Measurements from ENCODE around the gene BRD2.

Gene BRD2

GRCh38 chr6:32968093-32968866, at the start of gene BRD2:
Gene BRD2 (plus strand): TSS chr6:32968594. CDS start chr6:32972899, 4,305 bp downstream.
- in situ Hi-C loops (cut with MboI; ENCODE audit: low sequenced_read_pairs), result no loop called here
- Histone ChIP-seq H3K4me3 (peak within 1 kb of the TSS; percentile 89), H3K36me3 (replicated peaks) (peaks cover 28% of the 10 kb centered on the region), H3K9me3 (no peaks in the 10 kb centered on the region), H3K4me1 (peaks cover 13% of the 10 kb centered on the region), H3K27me3 (ENCODE audit: low read depth) (no peaks in the 10 kb centered on the region)
- peak; percentile 93 to 97 for DNase-seq (ENCODE audit: low spot score in 2 of 2)

DNA sequence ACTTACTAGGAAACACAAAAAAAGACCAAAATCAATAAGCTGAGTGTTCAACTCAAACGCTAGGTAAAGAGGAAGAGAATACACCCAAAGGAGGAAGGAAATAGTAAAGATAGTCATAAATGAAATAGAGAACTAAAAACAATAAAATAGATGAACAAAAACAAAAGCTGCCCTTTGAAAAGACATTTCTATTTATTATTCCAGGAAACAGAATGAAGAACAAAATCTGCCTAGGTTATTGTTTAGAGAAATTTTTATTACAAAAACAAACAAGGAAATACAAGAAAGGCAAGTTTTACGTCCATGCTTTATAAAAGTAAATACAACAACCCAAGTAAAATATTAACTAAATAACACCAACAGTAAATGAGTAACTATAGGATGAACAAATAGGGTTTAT, 47.7 kb upstream of the BRD2 start:
- Histone ChIP-seq H3K4me1 (no peaks in the 10 kb centered on the region), H3K4me3 (no peak overlapping the region), H3K36me3 (replicated peaks) (no peaks in the 10 kb centered on the region), H3K9me3 (no peaks in the 10 kb centered on the region), H3K27me3 (ENCODE audit: low read depth) (peaks cover 21% of the 10 kb centered on the region)
- in situ Hi-C loops (cut with MboI; ENCODE audit: low sequenced_read_pairs), result no loop called here
- DNase-seq (ENCODE audit: low spot score in 2 of 2), result no peak

DNA sequence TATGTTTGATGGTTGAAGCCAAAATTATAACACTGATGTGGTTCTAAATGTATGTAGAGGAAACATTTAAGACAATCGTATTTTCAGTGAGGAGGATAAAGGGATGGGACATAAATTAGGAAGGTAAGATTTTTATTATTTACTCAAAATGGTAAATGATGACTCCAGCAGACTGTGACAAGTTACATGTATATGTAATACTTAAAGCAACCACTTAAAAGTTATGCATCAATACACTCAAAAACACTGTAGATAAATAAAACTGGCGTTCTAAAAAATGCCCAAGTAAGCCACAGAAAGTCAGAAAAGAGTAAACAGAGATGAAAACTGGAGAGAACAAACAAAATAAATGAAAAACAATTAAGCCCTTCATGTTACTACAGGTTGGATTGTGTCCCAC, 46.3 kb upstream of the BRD2 start:
- H3K27me3 ChIP-seq (ENCODE audit: low read depth), result peaks cover 11% of the 10 kb centered on the region
- no peak for DNase-seq (ENCODE audit: low spot score in 2 of 2)
- no peak overlapping the region for H3K4me3 ChIP-seq
- in situ Hi-C loops (cut with MboI; ENCODE audit: low sequenced_read_pairs), result no loop called here
- H3K4me1 ChIP-seq, result no peaks in the 10 kb centered on the region
- H3K9me3 ChIP-seq, result no peaks in the 10 kb centered on the region
- H3K36me3 ChIP-seq (replicated peaks), result no peaks in the 10 kb centered on the region

DNA sequence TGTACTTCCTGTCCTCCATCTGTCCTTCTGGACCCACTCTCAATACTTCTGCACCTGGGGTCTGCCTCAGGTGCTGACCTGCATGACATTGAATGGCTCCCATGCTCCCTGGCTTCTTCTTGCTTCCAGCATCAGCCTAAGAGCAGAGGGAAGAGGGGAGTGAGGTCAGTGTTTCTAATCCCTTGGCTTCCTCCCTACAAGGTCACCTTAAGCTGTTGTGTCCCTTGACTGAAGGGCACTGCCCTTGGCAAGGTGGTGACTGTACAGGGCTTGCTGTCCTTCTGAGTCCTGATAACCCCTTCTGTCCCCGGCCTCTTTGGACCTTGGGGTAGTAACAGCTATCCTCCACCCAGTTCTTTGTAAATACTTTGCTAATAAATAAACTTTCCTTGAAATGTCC, 37.2 kb upstream of the BRD2 start:
- Histone ChIP-seq H3K4me1 (no peaks in the 10 kb centered on the region), H3K4me3 (no peak overlapping the region), H3K27me3 (ENCODE audit: low read depth) (peaks cover 38% of the 10 kb centered on the region), H3K36me3 (replicated peaks) (no peaks in the 10 kb centered on the region), H3K9me3 (no peaks in the 10 kb centered on the region)
- DNase-seq (ENCODE audit: low spot score in 2 of 2), result no peak
- in situ Hi-C loops (cut with MboI; ENCODE audit: low sequenced_read_pairs), result no loop called here

GRCh38 chr6:32932132-32932868, 36.1 kb upstream of the BRD2 start:
- H3K36me3 ChIP-seq (replicated peaks), result no peaks in the 10 kb centered on the region
- no peak for DNase-seq (ENCODE audit: low spot score in 2 of 2)
- in situ Hi-C loops (cut with MboI; ENCODE audit: low sequenced_read_pairs), result no loop called here
- no peaks in the 10 kb centered on the region for H3K9me3 ChIP-seq
- no peaks in the 10 kb centered on the region for H3K4me1 ChIP-seq
- peaks cover 49% of the 10 kb centered on the region for H3K27me3 ChIP-seq (ENCODE audit: low read depth)
- H3K4me3 ChIP-seq, result no peak overlapping the region

- DNase-seq (ENCODE audit: low spot score in 2 of 2), result peak; percentile 53 to 84
- in situ Hi-C loops (cut with MboI; ENCODE audit: low sequenced_read_pairs), result no loop called here
- Histone ChIP-seq H3K27me3 (ENCODE audit: low read depth) (peaks cover 62% of the 10 kb centered on the region), H3K4me3 (no peak overlapping the region), H3K36me3 (replicated peaks) (no peaks in the 10 kb centered on the region), H3K9me3 (no peaks in the 10 kb centered on the region), H3K4me1 (no peaks in the 10 kb centered on the region)
These were observed 34.7 kb upstream of the BRD2 start for GRCh38 chr6:32933661-32934085.

- in situ Hi-C loops (cut with MboI; ENCODE audit: low sequenced_read_pairs), result no loop called here
- Histone ChIP-seq H3K27me3 (ENCODE audit: low read depth) (peaks cover 53% of the 10 kb centered on the region), H3K4me3 (no peak overlapping the region), H3K4me1 (no peaks in the 10 kb centered on the region), H3K9me3 (no peaks in the 10 kb centered on the region), H3K36me3 (replicated peaks) (no peaks in the 10 kb centered on the region)
- no peak for DNase-seq (ENCODE audit: low spot score in 2 of 2)
These were observed 32.7 kb upstream of the BRD2 start for GRCh38 chr6:32935551-32936238.

- in situ Hi-C loops (cut with MboI; ENCODE audit: low sequenced_read_pairs), result no loop called here
- DNase-seq (ENCODE audit: low spot score in 2 of 2), result no peak
- Histone ChIP-seq H3K9me3 (no peaks in the 10 kb centered on the region), H3K36me3 (replicated peaks) (no peaks in the 10 kb centered on the region), H3K4me1 (no peaks in the 10 kb centered on the region), H3K4me3 (no peak overlapping the region), H3K27me3 (ENCODE audit: low read depth) (peaks cover 53% of the 10 kb centered on the region)
These were observed 31.9 kb upstream of the BRD2 start for GRCh38 chr6:32936239-32937152.

- peaks cover 53% of the 10 kb centered on the region for H3K27me3 ChIP-seq (ENCODE audit: low read depth)
- no peak for DNase-seq (ENCODE audit: low spot score in 2 of 2)
- H3K9me3 ChIP-seq, result no peaks in the 10 kb centered on the region
- in situ Hi-C loops (cut with MboI; ENCODE audit: low sequenced_read_pairs), result no loop called here
- no peaks in the 10 kb centered on the region for H3K36me3 ChIP-seq (replicated peaks)
- H3K4me1 ChIP-seq, result no peaks in the 10 kb centered on the region
- no peak overlapping the region for H3K4me3 ChIP-seq
These were observed 31.2 kb upstream of the BRD2 start for GRCh38 chr6:32937230-32937633.

- Histone ChIP-seq H3K36me3 (replicated peaks) (no peaks in the 10 kb centered on the region), H3K4me3 (no peak overlapping the region), H3K4me1 (no peaks in the 10 kb centered on the region), H3K9me3 (no peaks in the 10 kb centered on the region), H3K27me3 (ENCODE audit: low read depth) (peaks cover 56% of the 10 kb centered on the region)
- in situ Hi-C loops (cut with MboI; ENCODE audit: low sequenced_read_pairs), result no loop called here
- DNase-seq (ENCODE audit: low spot score in 2 of 2), result no peak
These were observed 29.9 kb upstream of the BRD2 start for GRCh38 chr6:32938494-32938893.

- Histone ChIP-seq H3K4me1 (no peaks in the 10 kb centered on the region), H3K9me3 (no peaks in the 10 kb centered on the region), H3K27me3 (ENCODE audit: low read depth) (peaks cover 43% of the 10 kb centered on the region), H3K4me3 (no peak within 1 kb of the TSS), H3K36me3 (replicated peaks) (no peaks in the 10 kb centered on the region)
- in situ Hi-C loops (cut with MboI; ENCODE audit: low sequenced_read_pairs), result no loop called here
- DNase-seq (ENCODE audit: low spot score in 2 of 2), result peak in 1 of 2 experiments; percentile 12
These were observed 27.7 kb upstream of the BRD2 start, which contains the start of gene HLA-DMB for GRCh38 chr6:32940656-32941213. Gene HLA-DMB (minus strand): TSS chr6:32941028. CDS start chr6:32940807, 221 bp downstream.

- Histone ChIP-seq H3K4me3 (no peak overlapping the region), H3K4me1 (no peaks in the 10 kb centered on the region), H3K9me3 (no peaks in the 10 kb centered on the region), H3K27me3 (ENCODE audit: low read depth) (peaks cover 37% of the 10 kb centered on the region), H3K36me3 (replicated peaks) (no peaks in the 10 kb centered on the region)
- in situ Hi-C loops (cut with MboI; ENCODE audit: low sequenced_read_pairs), result no loop called here
- peak in 1 of 2 experiments; percentile 11 for DNase-seq (ENCODE audit: low spot score in 2 of 2)
These were observed 27.1 kb upstream of the BRD2 start for GRCh38 chr6:32941214-32941768.
